ENCODE results near the gene OPTC.
A peak's percentile ranks its signal among the peaks of the same experiment; 100 is the strongest.

The OPTC gene

GRCh38 chr1:203555511-203556046, 61.6 kb downstream of the OPTC start:
- DNase-seq (ENCODE audit: low read depth) = no peak

GRCh38 chr1:203556047-203556851, 62.3 kb downstream of the OPTC start:
- no peak for TF ChIP-seq CTCF (conservative IDR thresholded peaks at IDR 0.05; ENCODE audit: low read depth, low read length)
- H3K4me3 ChIP-seq (ENCODE audit: low read depth, low read length) = no peak overlapping the region
- DNase-seq (ENCODE audit: low read depth) = peak; percentile 65

More at GRCh38 chr1:203555511-203556046, 61.6 kb downstream of the OPTC start:
- TF ChIP-seq CTCF (conservative IDR thresholded peaks at IDR 0.05; ENCODE audit: low read depth, low read length) = no peak
- H3K4me3 ChIP-seq (ENCODE audit: low read depth, low read length) = no peak overlapping the region

GRCh38 chr1:203557390-203557789, 63.4 kb downstream of the OPTC start:
- H3K4me3 ChIP-seq (ENCODE audit: low read depth, low read length) = no peak overlapping the region
- DNase-seq (ENCODE audit: low read depth) = no peak
- TF ChIP-seq CTCF (conservative IDR thresholded peaks at IDR 0.05; ENCODE audit: low read depth, low read length) = no peak

GRCh38 chr1:203558064-203558760, 64.3 kb downstream of the OPTC start:
- no peak for TF ChIP-seq CTCF (conservative IDR thresholded peaks at IDR 0.05; ENCODE audit: low read depth, low read length)
- peak; percentile 92 for DNase-seq (ENCODE audit: low read depth)
- H3K4me3 ChIP-seq (ENCODE audit: low read depth, low read length) = no peak overlapping the region

All from choroid plexus epithelial cell (primary cell).